Testis (tissue), 3 donors: ENCODE measurements around the gene DOHH. TPM values are rescaled to one million over a fixed set of nuclear protein-coding genes. Genes with fewer than 3 reads are reported as not detected.

Experiments
- DNase-seq: peaks from one replicate; pipeline ENCODE4 v3.0.0-alpha.2; 2019
- H3K27ac ChIP-seq, 2 donors: fragments of 200-600 bp; sonication (generic); one replicate each; pipeline ENCODE4 v1.5.1; 2019
- H3K27me3 ChIP-seq: fragments of 200-600 bp; sonication (generic); one replicate; pipeline ENCODE4 v1.5.1; 2019
- H3K36me3 ChIP-seq: fragments of 200-600 bp; sonication (generic); one replicate; pipeline ENCODE4 v1.5.1; 2017; ENCODE audit warnings: low read depth; ENCODE audit errors: missing control alignments
- H3K4me1 ChIP-seq: fragments of 200-600 bp; sonication (generic); one replicate; pipeline ENCODE4 v1.5.1; 2019
- H3K4me3 ChIP-seq, 2 donors: fragments of 200-600 bp; sonication (generic); one replicate each; pipeline ENCODE4 v1.5.1; 2017 to 2019
- H3K9me3 ChIP-seq: fragments of 200-600 bp; sonication (generic); one replicate; pipeline ENCODE4 v1.5.1; 2017
- POLR2A ChIP-seq: fragments of 450-650 bp; IDR thresholded peaks from one replicate; pipeline ENCODE4 v1.6.1; 2017; ENCODE audit warnings: antibody characterized with exemption, mild to moderate bottlenecking, moderate library complexity
- WGBS, 2 donors: methylation state at CpG; one replicate each; pipeline ENCODE4 v1.1.5; 2018; 5-methylcytosine and 5-hydroxymethylcytosine counted together
- intact Hi-C: fragments of 100-400 bp; cut with DNase I; formaldehyde crosslinking; loops from one replicate; pipeline ENCODE4 v1.15.1; 2023; ENCODE audit warnings: low total_unique reads
- polyA plus RNA-seq: library from polyadenylated mRNA; stranded (reverse); fragments of 350-450 nt; fragmentation: Illumina TruSeq; extraction: RNeasy Lipid Tissue Mini Kit (QIAGEN cat#74804); gene quantifications from one replicate; pipeline ENCODE4 v1.2.3, GENCODE V29; 2014; ENCODE audit warnings: low read depth, low replicate concordance; ENCODE audit not compliant: insufficient read depth
- total RNA-seq, 2 donors: library from RNA; depleted of rRNA; stranded (reverse); fragments of >200 nt; gene quantifications; one replicate each; pipeline ENCODE4 v1.2.3, GENCODE V29; 2016
- TF ChIP-seq, protein P1 (sequence below), 3 experiments: fragments of 450-650 bp in 2 of 3; fragments of 200-600 bp in 1 of 3; sonication (generic) in 1 of 3; IDR thresholded peaks; one replicate each; pipeline ENCODE4 v1.5.1; 2016 to 2019; ENCODE audit warnings: antibody characterized with exemption in 3 of 3, mild to moderate bottlenecking in 2 of 3, moderate library complexity in 1 of 3

DOHH gene
- total and polyA plus RNA-seq, 3 donors from 2014 or later = 10.7 to 29.1 (median 23.5) TPM

GRCh38 chr19:3528539-3529211 lies 28.2 kb upstream of the DOHH start:
- no peak for DNase-seq
- WGBS, 2 donors = 93% methylated on average over 20 of the region's 20 CpGs
- intact Hi-C loops = no loop called here
- H3K4me3 ChIP-seq = no peak overlapping the region
- H3K27ac ChIP-seq = no peak overlapping the region
- no peaks in the 10 kb centered on the region for H3K36me3 ChIP-seq
- H3K9me3 ChIP-seq = no peaks in the 10 kb centered on the region
- TF ChIP-seq POLR2A = no peak
- TF ChIP-seq, protein P1, sequence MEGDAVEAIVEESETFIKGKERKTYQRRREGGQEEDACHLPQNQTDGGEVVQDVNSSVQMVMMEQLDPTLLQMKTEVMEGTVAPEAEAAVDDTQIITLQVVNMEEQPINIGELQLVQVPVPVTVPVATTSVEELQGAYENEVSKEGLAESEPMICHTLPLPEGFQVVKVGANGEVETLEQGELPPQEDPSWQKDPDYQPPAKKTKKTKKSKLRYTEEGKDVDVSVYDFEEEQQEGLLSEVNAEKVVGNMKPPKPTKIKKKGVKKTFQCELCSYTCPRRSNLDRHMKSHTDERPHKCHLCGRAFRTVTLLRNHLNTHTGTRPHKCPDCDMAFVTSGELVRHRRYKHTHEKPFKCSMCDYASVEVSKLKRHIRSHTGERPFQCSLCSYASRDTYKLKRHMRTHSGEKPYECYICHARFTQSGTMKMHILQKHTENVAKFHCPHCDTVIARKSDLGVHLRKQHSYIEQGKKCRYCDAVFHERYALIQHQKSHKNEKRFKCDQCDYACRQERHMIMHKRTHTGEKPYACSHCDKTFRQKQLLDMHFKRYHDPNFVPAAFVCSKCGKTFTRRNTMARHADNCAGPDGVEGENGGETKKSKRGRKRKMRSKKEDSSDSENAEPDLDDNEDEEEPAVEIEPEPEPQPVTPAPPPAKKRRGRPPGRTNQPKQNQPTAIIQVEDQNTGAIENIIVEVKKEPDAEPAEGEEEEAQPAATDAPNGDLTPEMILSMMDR (IDR thresholded peaks at IDR 0.05) = no peak
- no peaks in the 10 kb centered on the region for H3K27me3 ChIP-seq
- peaks cover 9% of the 10 kb centered on the region for H3K4me1 ChIP-seq

DNA sequence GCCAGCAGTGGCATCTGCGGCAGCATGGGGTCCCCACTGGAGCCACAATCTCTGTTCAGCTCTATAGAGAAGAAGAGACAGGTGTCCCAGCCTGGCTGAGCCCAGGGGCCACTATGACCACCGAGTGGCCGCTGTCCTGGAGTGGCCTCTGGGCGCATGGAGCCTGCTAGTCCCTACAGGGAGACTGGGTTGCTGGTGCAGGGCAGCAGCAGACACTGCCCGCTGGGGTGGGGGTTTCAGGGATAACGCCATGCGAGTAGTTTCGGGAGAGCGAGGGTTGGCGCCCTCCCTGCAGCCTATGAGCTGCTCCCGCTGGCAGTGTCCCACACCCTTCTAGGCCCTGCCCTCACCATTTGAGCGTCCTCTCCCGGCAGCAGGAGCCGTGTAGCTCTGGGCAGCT lies 27.6 kb upstream of the DOHH start:
- H3K4me1 ChIP-seq = peaks cover 3% of the 10 kb centered on the region
- H3K4me3 ChIP-seq = no peak overlapping the region
- no peaks in the 10 kb centered on the region for H3K9me3 ChIP-seq
- H3K27ac ChIP-seq = no peak overlapping the region
- TF ChIP-seq, protein P1 (IDR thresholded peaks at IDR 0.05) = no peak
- no peak for TF ChIP-seq POLR2A
- intact Hi-C loops = no loop called here
- no peaks in the 10 kb centered on the region for H3K27me3 ChIP-seq
- WGBS, 2 donors = 97 to 98% methylated on average over 8 to 14 of the region's 14 CpGs
- H3K36me3 ChIP-seq = no peaks in the 10 kb centered on the region
- no peak for DNase-seq

GRCh38 chr19:3527238-3527910 lies 26.9 kb upstream of the DOHH start:
- 81 to 91% methylated on average over 4 to 21 of the region's 21 CpGs for WGBS, 2 donors
- TF ChIP-seq POLR2A = no peak
- TF ChIP-seq, protein P1 (IDR thresholded peaks at IDR 0.05) = no peak
- Histone ChIP-seq H3K27me3 (no peaks in the 10 kb centered on the region), H3K27ac (no peak overlapping the region), H3K9me3 (no peaks in the 10 kb centered on the region), H3K4me1 (no peaks in the 10 kb centered on the region), H3K4me3 (no peak overlapping the region), H3K36me3 (no peaks in the 10 kb centered on the region)
- no peak for DNase-seq
- intact Hi-C loops = no loop called here

DNA sequence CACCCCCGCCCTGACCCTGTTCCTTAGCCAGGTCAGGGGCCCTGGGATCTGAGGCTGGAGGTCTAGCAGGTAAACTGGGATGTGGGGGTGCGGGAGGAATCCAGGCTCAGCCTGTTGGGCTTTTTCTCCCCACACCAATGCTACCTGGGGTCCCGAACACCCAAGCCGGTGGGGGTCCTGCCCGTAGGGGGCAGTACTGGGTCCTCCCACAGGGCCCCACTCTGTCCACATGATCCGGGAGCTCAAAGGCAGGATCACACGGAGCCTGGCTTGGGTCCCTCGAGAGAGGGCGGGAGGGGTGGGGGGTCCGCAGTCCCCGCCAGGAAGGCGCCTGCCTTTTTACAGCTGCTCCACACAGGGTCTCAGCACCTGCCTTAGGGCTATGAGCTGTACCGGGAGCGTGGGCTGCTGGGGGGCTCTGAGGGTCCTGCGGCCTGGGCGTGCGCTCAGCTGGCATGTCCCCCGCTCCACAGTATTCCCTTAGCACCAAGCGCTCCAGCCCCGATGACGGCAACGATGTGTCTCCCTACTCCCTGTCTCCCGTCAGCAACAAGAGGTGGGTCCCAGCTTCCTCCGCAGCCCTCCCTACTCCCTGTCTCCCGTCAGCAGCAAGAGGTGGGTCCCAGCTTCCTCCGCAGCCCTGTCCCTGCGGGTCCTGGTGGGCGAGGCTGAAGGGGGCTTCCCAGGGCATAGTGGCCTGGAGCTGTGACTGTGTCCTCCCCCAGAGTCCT lies 26.2 kb upstream of the DOHH start:
- Histone ChIP-seq H3K4me3 (no peak overlapping the region), H3K9me3 (no peaks in the 10 kb centered on the region), H3K27ac (no peak overlapping the region), H3K4me1 (no peaks in the 10 kb centered on the region), H3K27me3 (no peaks in the 10 kb centered on the region), H3K36me3 (no peaks in the 10 kb centered on the region)
- intact Hi-C loops = no loop called here
- 90 to 98% methylated on average over 15 to 28 of the region's 28 CpGs for WGBS, 2 donors
- TF ChIP-seq, protein P1 (IDR thresholded peaks at IDR 0.05) = no peak
- no peak for TF ChIP-seq POLR2A
- DNase-seq = no peak
